IMR-90 (cell line): ENCODE measurements around the gene CEP104. TPM values are rescaled to one million over a fixed set of nuclear protein-coding genes. Genes with fewer than 3 reads are reported as not detected.
A peak's percentile ranks its signal among the peaks of the same experiment; 100 is the strongest.

Experiments
- ATAC-seq: fragments of 200-7000 bp; cut with Tn5 transposase; 2 replicates; pipeline ENCODE4 v1.9.1; 2020; ENCODE audit warnings: low read depth, mild to moderate bottlenecking, moderate library complexity
- BruUV-seq: library from RNA; stranded (reverse); fragments of 400-500 nt; replicated peaks from 2 replicates; lab custom pipeline; 2021; lab: Mats Ljungman, UMichigan
- CTCF ChIA-PET: fragments of 300-600 bp; formaldehyde crosslinking; extraction: SDS; loops from one replicate; lab custom pipeline; 2021; ENCODE audit warnings: antibody characterized with exemption; lab: Yijun Ruan, JAX
- POLR2A ChIA-PET: fragments of 300-600 bp; sonication (Branson Sonifier 250); formaldehyde crosslinking; loops from one replicate; lab custom pipeline; 2022; ENCODE audit warnings: antibody characterized with exemption; ENCODE audit not compliant: unreplicated experiment; lab: Charles Lee
- DNase-seq: peaks from one replicate; pipeline ENCODE4 v3.0.0; 2013
- H2AFZ ChIP-seq: replicated peaks from 2 replicates; pipeline ENCODE3; 2013; ENCODE audit warnings: low read length, mild to moderate bottlenecking; ENCODE audit not compliant: poor library complexity
- H2AK5ac ChIP-seq: 2 replicates; pipeline ENCODE4 v1.6.1; 2013; ENCODE audit warnings: low read depth, low read length, inconsistent platforms
- H2AK9ac ChIP-seq: replicated peaks from 2 replicates; pipeline ENCODE3; 2013; ENCODE audit warnings: mild to moderate bottlenecking, low read depth, low read length, moderate library complexity; ENCODE audit not compliant: poor library complexity
- H2BK120ac ChIP-seq: 2 replicates; pipeline ENCODE4 v1.6.1; 2013; ENCODE audit warnings: low read depth, low read length, inconsistent platforms
- H2BK15ac ChIP-seq: 3 replicates; pipeline ENCODE4 v1.6.1; 2013; ENCODE audit warnings: low read depth, low read length, inconsistent platforms
- H2BK20ac ChIP-seq: 2 replicates; pipeline ENCODE4 v1.6.1; 2013; ENCODE audit warnings: low read depth, mild to moderate bottlenecking, inconsistent platforms, low read length, moderate library complexity
- H2BK5ac ChIP-seq: 2 replicates; pipeline ENCODE4 v1.6.1; 2013; ENCODE audit warnings: mild to moderate bottlenecking, low read depth, low read length, inconsistent platforms; ENCODE audit not compliant: poor library complexity, severe bottlenecking
- H3K14ac ChIP-seq: replicated peaks from 2 replicates; pipeline ENCODE4 v1.6.1; 2013; ENCODE audit warnings: low read depth, low read length, inconsistent platforms
- H3K18ac ChIP-seq: 2 replicates; pipeline ENCODE4 v1.6.1; 2013; ENCODE audit warnings: low read depth, low read length, control low read depth
- H3K23ac ChIP-seq: 2 replicates; pipeline ENCODE4 v1.6.1; 2013; ENCODE audit warnings: low read depth, low read length, inconsistent platforms
- H3K27ac ChIP-seq: 2 replicates; pipeline ENCODE4 v1.5.1; 2013; ENCODE audit warnings: mild to moderate bottlenecking, control low read depth, low read length; ENCODE audit not compliant: insufficient read depth
- H3K27me3 ChIP-seq: 2 replicates; pipeline ENCODE4 v1.6.1; 2013; ENCODE audit warnings: low read length; ENCODE audit not compliant: control insufficient read depth, insufficient read depth
- H3K36me3 ChIP-seq: 2 replicates; pipeline ENCODE4 v1.6.1; 2013; ENCODE audit warnings: low read length, mixed read lengths; ENCODE audit not compliant: control insufficient read depth, insufficient read depth
- H3K4ac ChIP-seq: 2 replicates; pipeline ENCODE4 v1.6.1; 2013; ENCODE audit warnings: low read depth, low read length, inconsistent platforms
- H3K4me1 ChIP-seq: 2 replicates; pipeline ENCODE4 v1.6.1; 2013; ENCODE audit warnings: low read length, mixed read lengths; ENCODE audit not compliant: control insufficient read depth, insufficient read depth
- H3K4me2 ChIP-seq: 2 replicates; pipeline ENCODE4 v1.6.1; 2013; ENCODE audit warnings: low read depth, mild to moderate bottlenecking, control low read depth, low read length, moderate library complexity
- H3K4me3 ChIP-seq: 2 replicates; pipeline ENCODE4 v1.5.1; 2013; ENCODE audit warnings: low read depth, mild to moderate bottlenecking, control low read depth, low read length, moderate library complexity; ENCODE audit not compliant: insufficient read depth
- H3K56ac ChIP-seq: 2 replicates; pipeline ENCODE4 v1.6.1; 2013; ENCODE audit warnings: low read length, inconsistent platforms; ENCODE audit not compliant: insufficient read depth; ENCODE audit errors: extremely low read depth
- H3K79me1 ChIP-seq, 2 experiments: 2 replicates each; pipeline ENCODE4 v1.6.1; 2013; ENCODE audit warnings: low read length in 2 of 2, inconsistent platforms in 1 of 2, low read depth in 1 of 2
- H3K9ac ChIP-seq: 2 replicates; pipeline ENCODE4 v1.6.1; 2013; ENCODE audit warnings: low read depth, low read length, control low read depth
- H3K9me1 ChIP-seq: 2 replicates; pipeline ENCODE4 v1.6.1; 2013; ENCODE audit warnings: low read length, inconsistent platforms; ENCODE audit not compliant: insufficient read depth
- H3K9me3 ChIP-seq: 2 replicates; pipeline ENCODE4 v1.6.1; 2013; ENCODE audit warnings: low read length; ENCODE audit not compliant: control insufficient read depth, insufficient read depth
- H4K20me1 ChIP-seq: 2 replicates; pipeline ENCODE4 v1.6.1; 2013; ENCODE audit warnings: low read length, inconsistent platforms; ENCODE audit not compliant: insufficient read depth
- H4K5ac ChIP-seq: 2 replicates; pipeline ENCODE4 v1.6.1; 2013; ENCODE audit warnings: mild to moderate bottlenecking, low read depth, low read length, control low read depth
- H4K8ac ChIP-seq, 2 experiments: 2 replicates each; pipeline ENCODE4 v1.6.1; 2013; ENCODE audit warnings: low read depth in 2 of 2, low read length in 2 of 2, control low read depth in 1 of 2, inconsistent platforms in 1 of 2
- H4K91ac ChIP-seq: 2 replicates; pipeline ENCODE4 v1.6.1; 2013; ENCODE audit warnings: low read depth, low read length, inconsistent platforms; ENCODE audit not compliant: insufficient read depth
- BHLHE40 ChIP-seq: fragments of 150-350 bp; IDR thresholded peaks from 2 replicates; pipeline ENCODE4 v1.6.1; 2016; ENCODE audit warnings: mild to moderate bottlenecking, low read depth, low read length
- CEBPB ChIP-seq: IDR thresholded peaks from 2 replicates; pipeline ENCODE4 v1.6.1; 2012; ENCODE audit warnings: low read depth, low read length, improper control_type of control experiment
- CHD1 ChIP-seq: IDR thresholded peaks from 2 replicates; pipeline ENCODE4 v1.6.1; 2012; ENCODE audit warnings: low read depth, low read length, improper control_type of control experiment
- FOS ChIP-seq: fragments of 150-350 bp; IDR thresholded peaks from 2 replicates; pipeline ENCODE4 v1.6.1; 2016; ENCODE audit warnings: low read depth, low read length
- MAFK ChIP-seq: IDR thresholded peaks from 2 replicates; pipeline ENCODE4 v1.6.1; 2012; ENCODE audit warnings: low read depth, low read length, improper control_type of control experiment
- MAZ ChIP-seq: IDR thresholded peaks from 2 replicates; pipeline ENCODE4 v1.6.1; 2012; ENCODE audit warnings: low read depth, mild to moderate bottlenecking, low read length, improper control_type of control experiment, moderate library complexity, borderline replicate concordance
- MXI1 ChIP-seq: IDR thresholded peaks from 2 replicates; pipeline ENCODE4 v1.6.1; 2012; ENCODE audit warnings: low read depth, mild to moderate bottlenecking, low read length, moderate library complexity, borderline replicate concordance
- NFE2L2 ChIP-seq: fragments of 150-350 bp; IDR thresholded peaks from 2 replicates; pipeline ENCODE4 v1.6.1; 2016; ENCODE audit warnings: low read depth, mild to moderate bottlenecking, low read length
- POLR2A ChIP-seq: IDR thresholded peaks from 2 replicates; pipeline ENCODE4 v1.6.1; 2012; ENCODE audit warnings: mild to moderate bottlenecking, low read depth, low read length
- RAD21 ChIP-seq: IDR thresholded peaks from 2 replicates; pipeline ENCODE4 v1.6.1; 2012; ENCODE audit warnings: low read length, improper control_type of control experiment
- RCOR1 ChIP-seq: IDR thresholded peaks from 2 replicates; pipeline ENCODE4 v1.6.1; 2012; ENCODE audit warnings: mild to moderate bottlenecking, low read length, improper control_type of control experiment; ENCODE audit not compliant: insufficient replicate concordance
- RFX5 ChIP-seq: IDR thresholded peaks from 2 replicates; pipeline ENCODE4 v1.8.0; 2012; ENCODE audit warnings: low read depth, mild to moderate bottlenecking, low read length, moderate library complexity
- SMC3 ChIP-seq: fragments of 150-350 bp; IDR thresholded peaks from 2 replicates; pipeline ENCODE4 v1.6.1; 2016; ENCODE audit warnings: low read depth, mild to moderate bottlenecking, antibody characterized with exemption, low read length, moderate library complexity
- USF2 ChIP-seq: fragments of 150-350 bp; IDR thresholded peaks from 2 replicates; pipeline ENCODE4 v1.6.1; 2017; ENCODE audit warnings: mild to moderate bottlenecking, antibody characterized with exemption, low read length, low read depth
- WGBS, 2 experiments: methylation state at CpG; one replicate each; pipeline versions ENCODE4 v1.1.5 to v1.1.7; 2013; ENCODE audit warnings: missing lambda C conversion rate in 2 of 2; ENCODE audit not compliant: insufficient read length in 1 of 2; ENCODE audit errors: extremely low coverage in 2 of 2; 5-methylcytosine and 5-hydroxymethylcytosine counted together
- dilution Hi-C: fragments of 300-500 bp; cut with HindIII; formaldehyde crosslinking; loops from one replicate; pipeline ENCODE4 v1.14.3; 2018; ENCODE audit warnings: low sequenced_read_pairs; ENCODE audit not compliant: unreplicated experiment
- in situ Hi-C: fragments of 300-500 bp; cut with MboI; formaldehyde crosslinking; loops from 3 replicates; pipeline ENCODE4 v1.14.3; 2019; ENCODE audit warnings: low sequenced_read_pairs, inconsistent platforms, mixed read lengths
- intact Hi-C: fragments of 100-400 bp; cut with micrococcal nuclease; formaldehyde crosslinking; loops from 2 replicates; pipeline ENCODE4 v1.10.0; 2022
- polyA plus RNA-seq, 3 experiments: library from polyadenylated mRNA; depleted of rRNA; stranded (reverse); fragments of >200 nt; gene quantifications; 2 replicates each; pipeline ENCODE4 v1.2.3, GENCODE V29; 2012; ENCODE audit warnings: low replicate concordance in 1 of 3
- total RNA-seq: library from RNA; depleted of rRNA; stranded (reverse); fragments of >200 nt; gene quantifications from 2 replicates; pipeline ENCODE4 v1.2.3, GENCODE V29; 2012
- TF ChIP-seq, protein P1 (sequence below): fragments of 150-350 bp; IDR thresholded peaks from 2 replicates; pipeline ENCODE4 v1.6.1; 2016; ENCODE audit warnings: low read depth, mild to moderate bottlenecking, low read length, moderate library complexity, borderline replicate concordance
- TF ChIP-seq, protein P2 (sequence below): conservative IDR thresholded peaks from 2 replicates; pipeline ENCODE4 v1.5.1; 2012; ENCODE audit warnings: mild to moderate bottlenecking, low read depth, low read length, improper control_type of control experiment

The CEP104 gene
- total and polyA plus RNA-seq, 2 of the 4 experiments (the other 2 are of a cell fraction) = 14.3 to 17.5 TPM

DNA sequence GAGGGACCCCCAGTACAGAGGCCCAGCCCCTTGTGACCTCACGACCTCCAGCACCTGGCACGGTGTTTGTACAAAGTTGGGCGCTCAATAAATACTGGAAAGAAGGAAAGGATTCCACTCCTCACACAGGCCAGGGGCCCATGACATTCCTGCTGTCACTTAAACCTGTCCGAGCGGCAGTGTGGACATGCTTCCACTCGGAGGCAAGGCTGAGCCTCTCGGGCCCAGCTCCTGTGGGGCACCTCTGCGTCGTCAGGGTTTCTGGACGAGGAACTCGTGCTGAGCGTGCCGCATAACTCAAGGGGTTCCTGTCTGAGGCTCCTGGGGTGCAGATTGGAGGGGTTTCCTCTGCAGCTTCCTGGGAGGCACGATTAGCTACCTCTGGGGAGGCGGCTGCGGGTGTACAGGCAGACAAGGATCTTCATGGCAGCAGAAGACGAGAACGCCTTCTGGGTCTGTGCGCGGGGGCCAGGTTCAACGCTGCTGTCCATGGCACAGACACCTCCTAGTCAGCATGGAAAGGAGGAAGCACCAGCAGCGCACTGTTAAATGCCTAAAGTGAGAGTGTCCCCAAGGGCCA lies 88.1 kb downstream of the CEP104 start:
- Histone ChIP-seq H3K4me1 (peaks cover 4% of the 10 kb centered on the region), H2AK5ac (no peak overlapping the region), H3K14ac (no peak overlapping the region), H3K18ac (no peak overlapping the region), H4K5ac (no peak overlapping the region), H2BK5ac (no peak overlapping the region), H3K9me1 (no peaks in the 10 kb centered on the region), H2BK15ac (no peak overlapping the region), H2AK9ac (no peak overlapping the region), H3K4ac (no peak overlapping the region), H3K23ac (no peak overlapping the region), H3K79me1 (no peaks in the 10 kb centered on the region), H3K27ac (no peak overlapping the region), H3K56ac (no peak overlapping the region), H4K8ac (no peak overlapping the region), H3K9me3 (no peaks in the 10 kb centered on the region), H3K4me3 (no peak overlapping the region), H3K27me3 (peaks cover 4% of the 10 kb centered on the region), H3K9ac (no peak overlapping the region), H4K91ac (no peak overlapping the region), H2BK20ac (no peak overlapping the region), H4K20me1 (no peaks in the 10 kb centered on the region), H2AFZ (peak overlapping the region; percentile 32), H3K4me2 (no peak overlapping the region), H2BK120ac (no peak overlapping the region), H3K36me3 (no peaks in the 10 kb centered on the region)
- ChIA-PET CTCF (no interaction called here), POLR2A (no interaction called here)
- in situ Hi-C loops = no loop called here
- TF ChIP-seq, protein P1, sequence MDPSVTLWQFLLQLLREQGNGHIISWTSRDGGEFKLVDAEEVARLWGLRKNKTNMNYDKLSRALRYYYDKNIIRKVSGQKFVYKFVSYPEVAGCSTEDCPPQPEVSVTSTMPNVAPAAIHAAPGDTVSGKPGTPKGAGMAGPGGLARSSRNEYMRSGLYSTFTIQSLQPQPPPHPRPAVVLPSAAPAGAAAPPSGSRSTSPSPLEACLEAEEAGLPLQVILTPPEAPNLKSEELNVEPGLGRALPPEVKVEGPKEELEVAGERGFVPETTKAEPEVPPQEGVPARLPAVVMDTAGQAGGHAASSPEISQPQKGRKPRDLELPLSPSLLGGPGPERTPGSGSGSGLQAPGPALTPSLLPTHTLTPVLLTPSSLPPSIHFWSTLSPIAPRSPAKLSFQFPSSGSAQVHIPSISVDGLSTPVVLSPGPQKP = no peak
- TF ChIP-seq CEBPB = no peak
- TF ChIP-seq RCOR1 = no peak
- TF ChIP-seq MXI1 = no peak
- no peak for TF ChIP-seq RFX5
- no peak for TF ChIP-seq CHD1
- TF ChIP-seq, protein P2, sequence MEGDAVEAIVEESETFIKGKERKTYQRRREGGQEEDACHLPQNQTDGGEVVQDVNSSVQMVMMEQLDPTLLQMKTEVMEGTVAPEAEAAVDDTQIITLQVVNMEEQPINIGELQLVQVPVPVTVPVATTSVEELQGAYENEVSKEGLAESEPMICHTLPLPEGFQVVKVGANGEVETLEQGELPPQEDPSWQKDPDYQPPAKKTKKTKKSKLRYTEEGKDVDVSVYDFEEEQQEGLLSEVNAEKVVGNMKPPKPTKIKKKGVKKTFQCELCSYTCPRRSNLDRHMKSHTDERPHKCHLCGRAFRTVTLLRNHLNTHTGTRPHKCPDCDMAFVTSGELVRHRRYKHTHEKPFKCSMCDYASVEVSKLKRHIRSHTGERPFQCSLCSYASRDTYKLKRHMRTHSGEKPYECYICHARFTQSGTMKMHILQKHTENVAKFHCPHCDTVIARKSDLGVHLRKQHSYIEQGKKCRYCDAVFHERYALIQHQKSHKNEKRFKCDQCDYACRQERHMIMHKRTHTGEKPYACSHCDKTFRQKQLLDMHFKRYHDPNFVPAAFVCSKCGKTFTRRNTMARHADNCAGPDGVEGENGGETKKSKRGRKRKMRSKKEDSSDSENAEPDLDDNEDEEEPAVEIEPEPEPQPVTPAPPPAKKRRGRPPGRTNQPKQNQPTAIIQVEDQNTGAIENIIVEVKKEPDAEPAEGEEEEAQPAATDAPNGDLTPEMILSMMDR = no peak
- no peak for TF ChIP-seq FOS
- no peak for TF ChIP-seq SMC3
- no peak for TF ChIP-seq RAD21
- no peak for TF ChIP-seq USF2
- no peak for TF ChIP-seq MAFK
- TF ChIP-seq MAZ = no peak
- no peak for TF ChIP-seq NFE2L2
- TF ChIP-seq POLR2A = no peak
- TF ChIP-seq BHLHE40 = no peak
- no TSS peak for BruUV-seq
- intact Hi-C loops = no loop called here
- dilution Hi-C loops = no loop called here
- no peak for DNase-seq
- no peak for ATAC-seq
- 91% methylated on average over 6 of the region's 22 CpGs; no CpG with 5 or more reads in 1 of the 2 experiments for WGBS, 2 experiments
